GM12801 (cell line): ENCODE results near the gene HJURP.

Source experiments
- TF ChIP-seq, protein P1 (sequence below): IDR thresholded peaks from one replicate; pipeline ENCODE4 v1.5.1; 2011; ENCODE audit warnings: control low read depth; ENCODE audit not compliant: insufficient read length; ENCODE audit errors: extremely low read depth

Gene HJURP

DNA sequence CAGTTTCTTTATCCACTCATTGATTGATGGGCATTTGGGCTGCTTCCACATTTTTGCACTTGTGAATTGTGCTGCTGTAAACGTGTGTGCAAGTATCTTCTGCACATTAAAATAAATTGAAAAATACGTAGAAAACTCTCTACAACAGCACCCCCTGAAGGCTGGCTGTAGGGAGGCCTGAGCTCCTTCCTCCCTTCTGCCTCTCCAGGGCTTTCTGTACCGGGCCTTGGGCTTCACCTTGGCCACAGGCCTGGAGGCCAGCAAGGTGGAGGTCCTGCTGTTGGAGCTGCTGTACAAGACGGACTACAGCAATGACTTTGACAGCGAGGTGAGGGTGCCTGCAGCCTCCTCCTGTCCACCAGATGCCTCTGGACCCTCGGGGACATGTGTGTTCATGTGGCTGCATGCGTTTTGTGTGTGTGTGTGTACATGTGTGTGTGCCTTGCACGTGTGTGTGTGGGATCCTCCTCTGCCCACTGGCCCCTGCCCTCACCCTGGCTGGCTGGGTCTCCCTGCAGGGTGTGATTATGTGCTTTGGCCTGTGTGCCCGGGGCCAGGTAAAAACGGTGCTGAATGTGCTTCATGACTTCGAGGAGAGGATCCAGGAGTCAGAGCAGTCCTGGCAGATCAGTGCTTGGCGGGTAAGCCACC is 47.0 kb downstream of the HJURP start:
- TF ChIP-seq, protein P1, sequence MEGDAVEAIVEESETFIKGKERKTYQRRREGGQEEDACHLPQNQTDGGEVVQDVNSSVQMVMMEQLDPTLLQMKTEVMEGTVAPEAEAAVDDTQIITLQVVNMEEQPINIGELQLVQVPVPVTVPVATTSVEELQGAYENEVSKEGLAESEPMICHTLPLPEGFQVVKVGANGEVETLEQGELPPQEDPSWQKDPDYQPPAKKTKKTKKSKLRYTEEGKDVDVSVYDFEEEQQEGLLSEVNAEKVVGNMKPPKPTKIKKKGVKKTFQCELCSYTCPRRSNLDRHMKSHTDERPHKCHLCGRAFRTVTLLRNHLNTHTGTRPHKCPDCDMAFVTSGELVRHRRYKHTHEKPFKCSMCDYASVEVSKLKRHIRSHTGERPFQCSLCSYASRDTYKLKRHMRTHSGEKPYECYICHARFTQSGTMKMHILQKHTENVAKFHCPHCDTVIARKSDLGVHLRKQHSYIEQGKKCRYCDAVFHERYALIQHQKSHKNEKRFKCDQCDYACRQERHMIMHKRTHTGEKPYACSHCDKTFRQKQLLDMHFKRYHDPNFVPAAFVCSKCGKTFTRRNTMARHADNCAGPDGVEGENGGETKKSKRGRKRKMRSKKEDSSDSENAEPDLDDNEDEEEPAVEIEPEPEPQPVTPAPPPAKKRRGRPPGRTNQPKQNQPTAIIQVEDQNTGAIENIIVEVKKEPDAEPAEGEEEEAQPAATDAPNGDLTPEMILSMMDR, result no peak

DNA sequence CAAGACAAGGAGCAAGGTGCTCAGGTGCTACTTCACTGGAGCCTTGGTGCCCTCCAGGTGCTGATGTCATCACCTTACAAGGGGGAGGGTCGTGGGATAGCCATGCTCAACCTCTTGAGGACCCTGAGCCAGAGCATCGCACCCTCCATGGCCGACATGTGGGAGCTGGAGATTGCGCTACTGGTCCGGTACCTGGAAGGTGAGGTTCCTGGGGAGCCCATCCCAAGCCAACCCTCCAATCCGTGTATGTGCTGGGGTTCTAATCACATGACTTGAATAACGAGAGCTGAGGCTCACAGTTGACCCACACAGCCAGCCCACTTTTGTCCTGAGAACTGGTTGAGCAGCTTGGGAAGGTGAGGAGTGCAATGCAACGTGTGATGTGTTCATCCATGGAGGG is 50.3 kb downstream of the HJURP start:
- TF ChIP-seq, protein P1, result no peak

DNA sequence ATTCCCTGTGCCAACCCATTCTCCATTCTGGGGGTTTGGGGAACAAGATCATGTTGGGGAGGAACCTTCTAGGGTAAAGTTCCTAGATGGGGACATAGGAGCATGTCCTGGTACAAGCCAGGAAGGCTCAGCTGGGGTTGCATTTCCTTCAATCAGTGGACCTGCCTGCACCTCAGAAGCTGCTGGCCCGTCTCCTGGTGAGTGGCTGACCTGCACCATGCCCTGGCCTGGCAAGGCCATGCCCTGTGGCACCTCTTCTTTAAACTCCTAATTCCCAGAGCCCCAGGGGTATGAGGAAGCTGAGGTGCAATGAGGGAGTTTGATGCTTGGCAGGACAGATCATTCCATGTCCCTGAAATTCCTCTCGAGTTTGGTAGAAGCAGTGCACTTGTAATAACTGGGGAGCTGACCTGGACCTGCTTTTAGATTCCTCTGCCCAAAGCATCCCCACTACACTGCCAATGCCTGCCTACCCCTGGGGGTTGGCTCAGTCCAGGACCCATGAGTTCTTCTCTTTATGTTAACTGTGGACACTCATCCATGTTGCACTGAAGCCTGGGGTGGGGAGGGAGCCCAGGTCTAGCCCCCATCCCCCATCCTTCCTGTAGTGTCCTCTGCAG is 50.9 kb downstream of the HJURP start:
- TF ChIP-seq, protein P1, result no peak

DNA sequence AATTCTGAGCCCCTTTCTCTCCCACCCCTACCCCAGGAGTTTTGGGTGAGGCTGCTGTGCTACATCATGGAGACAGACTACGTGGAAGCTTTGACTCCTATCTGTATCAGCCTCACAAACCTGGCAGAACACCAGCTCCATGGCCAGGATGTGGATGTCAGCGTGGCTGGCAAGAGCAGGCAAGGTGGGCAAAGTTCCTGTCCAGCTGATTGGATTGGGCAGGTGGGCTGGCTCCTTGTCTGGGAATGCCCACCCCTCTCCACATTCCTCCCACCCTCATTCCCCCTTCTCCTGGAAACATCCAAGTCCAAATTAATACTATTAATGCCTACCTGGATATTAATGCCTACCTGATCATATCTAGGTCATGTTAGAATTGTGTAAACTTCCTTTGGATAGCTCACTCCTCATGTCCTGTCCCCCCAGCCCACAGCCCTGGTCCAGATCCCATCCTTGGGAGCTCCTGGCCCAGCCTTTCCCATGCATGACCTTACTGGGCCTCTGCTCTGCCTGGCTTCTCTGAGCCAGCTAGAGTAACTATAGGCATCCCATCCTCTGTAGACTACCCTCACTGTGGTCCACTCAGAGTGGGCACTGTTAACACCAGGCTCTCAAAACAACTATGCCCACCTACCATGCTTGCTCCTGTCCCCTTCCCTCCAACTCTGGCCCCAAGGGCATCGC is 52.1 kb downstream of the HJURP start:
- TF ChIP-seq, protein P1, result no peak

DNA sequence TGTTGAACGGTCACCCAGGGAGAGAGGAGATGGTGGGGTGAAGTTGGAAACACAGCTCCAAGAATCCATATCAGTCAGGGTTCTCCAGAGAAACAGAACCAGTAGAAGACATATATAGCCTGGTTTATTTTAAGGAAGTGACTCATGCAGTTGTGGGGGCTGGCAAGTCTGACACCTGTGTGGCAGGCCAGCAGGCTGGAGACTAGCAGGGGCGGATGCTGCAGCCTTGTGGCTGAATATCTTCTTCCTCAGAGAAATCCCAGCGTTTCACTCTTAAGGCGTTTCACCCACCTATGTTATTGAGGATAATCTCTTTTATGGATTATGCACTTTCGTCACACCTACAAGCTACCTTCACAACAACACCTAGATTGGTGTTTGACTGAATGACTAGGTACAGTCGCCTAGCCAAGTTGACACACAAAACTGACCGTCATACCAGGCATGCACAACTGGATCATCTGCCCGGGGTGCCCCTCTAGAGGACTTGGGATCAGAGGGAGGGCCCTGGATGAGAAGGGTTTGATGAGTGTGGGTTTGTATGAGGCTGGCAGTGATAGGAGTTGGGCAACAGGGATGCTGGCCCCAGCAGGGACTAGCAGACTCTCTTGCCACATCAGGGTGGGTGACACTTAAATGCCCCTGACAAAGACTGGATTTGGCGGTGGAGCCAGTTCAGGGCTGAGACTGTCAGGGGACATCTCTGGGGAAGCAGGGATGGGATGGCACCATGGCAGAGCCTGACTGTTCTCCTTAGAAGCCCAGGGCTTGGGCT is 52.8 kb downstream of the HJURP start:
- TF ChIP-seq, protein P1, result no peak

DNA sequence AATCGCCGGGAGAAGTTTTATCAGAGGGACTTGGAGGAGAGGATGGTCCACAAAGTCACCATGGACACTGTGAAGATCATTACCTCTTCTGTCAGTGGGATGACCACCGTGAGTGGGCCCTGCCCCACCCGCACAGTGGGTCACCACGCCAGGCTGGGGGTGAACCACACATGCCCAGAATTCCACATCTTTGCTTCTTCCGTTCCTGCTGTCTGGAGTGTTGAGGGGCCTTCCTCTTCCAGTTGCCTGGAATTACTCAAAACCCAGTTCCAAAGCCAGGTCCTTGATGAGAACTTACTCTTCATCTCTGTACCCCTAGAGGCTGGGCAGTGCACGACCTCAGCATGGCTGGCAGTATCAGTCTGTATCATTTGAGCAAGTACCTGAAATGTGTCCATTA is 54.1 kb downstream of the HJURP start:
- TF ChIP-seq, protein P1, result no peak

DNA sequence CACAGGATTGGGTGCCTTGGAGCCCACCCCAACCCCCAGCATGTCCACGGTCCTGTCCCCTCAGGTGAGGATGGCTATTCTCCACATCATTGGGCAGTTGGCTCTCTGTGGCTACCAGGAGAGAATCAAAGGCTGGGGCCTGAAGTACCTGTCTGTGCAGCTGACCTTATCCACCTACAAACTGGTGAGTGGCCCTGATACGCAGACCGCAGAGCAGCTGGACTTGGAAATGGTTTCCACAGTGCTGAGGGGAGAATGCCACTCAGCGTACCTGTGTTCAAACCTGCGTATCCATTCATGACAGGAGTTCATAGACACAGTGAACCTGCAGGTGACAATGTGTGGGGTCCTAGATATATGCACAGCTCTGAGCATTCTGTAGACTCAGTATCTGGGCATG is 54.6 kb downstream of the HJURP start:
- TF ChIP-seq, protein P1, result no peak
